SU-DHL-6 (cell line): ENCODE data around the gene ZC3H12A.

Experiments
- EZH2phosphoT487 ChIP-seq: fragments of 200-600 bp; sonication (generic), shearing (Covaris generic); conservative IDR thresholded peaks from 2 replicates; pipeline ENCODE4 v1.6.1; 2018; ENCODE audit warnings: mild to moderate bottlenecking, antibody characterized with exemption, low read length, moderate library complexity, mixed read lengths
- TF ChIP-seq, protein P1 (sequence below): fragments of 200-600 bp; sonication (generic); IDR thresholded peaks from one replicate; pipeline ENCODE4 v1.5.1; 2017; ENCODE audit warnings: antibody characterized with exemption, mild to moderate bottlenecking, low read length, moderate library complexity; ENCODE audit not compliant: insufficient read depth, poor library complexity, severe bottlenecking

DNA sequence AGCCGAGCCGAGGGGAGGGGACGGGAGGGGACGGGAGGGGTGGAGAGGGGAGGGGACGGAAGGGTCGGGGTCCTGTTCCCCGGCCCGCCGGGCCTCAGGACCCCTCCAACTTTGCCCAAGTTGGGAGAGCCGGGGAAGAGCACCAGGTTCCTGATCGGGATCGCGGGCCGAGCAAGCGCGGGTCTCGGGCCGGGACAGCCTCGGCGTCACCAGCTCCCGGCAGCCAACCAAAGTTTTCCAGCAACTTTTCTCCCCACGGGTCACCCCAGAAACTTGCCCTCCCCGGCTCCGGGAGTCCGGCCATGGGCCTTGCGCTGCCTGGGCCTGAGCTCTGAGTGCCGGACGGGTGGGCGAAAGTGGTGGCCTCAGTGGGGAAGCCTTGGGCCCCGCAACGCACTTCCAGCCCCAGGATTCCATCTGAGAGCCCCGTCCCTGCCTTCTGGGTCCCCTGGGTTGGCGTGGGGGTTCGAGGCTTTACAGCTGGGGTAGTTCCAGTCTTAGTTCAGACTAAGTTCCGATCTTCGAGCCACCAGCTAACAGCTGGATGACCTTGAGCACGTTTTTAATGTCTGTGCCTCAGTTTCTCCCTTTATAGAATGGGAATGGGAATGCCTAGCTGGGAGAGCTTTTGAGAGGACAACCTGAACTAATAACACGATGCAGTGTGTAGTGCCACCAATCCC is 458 bp downstream of the ZC3H12A start:
- TF ChIP-seq, protein P1, sequence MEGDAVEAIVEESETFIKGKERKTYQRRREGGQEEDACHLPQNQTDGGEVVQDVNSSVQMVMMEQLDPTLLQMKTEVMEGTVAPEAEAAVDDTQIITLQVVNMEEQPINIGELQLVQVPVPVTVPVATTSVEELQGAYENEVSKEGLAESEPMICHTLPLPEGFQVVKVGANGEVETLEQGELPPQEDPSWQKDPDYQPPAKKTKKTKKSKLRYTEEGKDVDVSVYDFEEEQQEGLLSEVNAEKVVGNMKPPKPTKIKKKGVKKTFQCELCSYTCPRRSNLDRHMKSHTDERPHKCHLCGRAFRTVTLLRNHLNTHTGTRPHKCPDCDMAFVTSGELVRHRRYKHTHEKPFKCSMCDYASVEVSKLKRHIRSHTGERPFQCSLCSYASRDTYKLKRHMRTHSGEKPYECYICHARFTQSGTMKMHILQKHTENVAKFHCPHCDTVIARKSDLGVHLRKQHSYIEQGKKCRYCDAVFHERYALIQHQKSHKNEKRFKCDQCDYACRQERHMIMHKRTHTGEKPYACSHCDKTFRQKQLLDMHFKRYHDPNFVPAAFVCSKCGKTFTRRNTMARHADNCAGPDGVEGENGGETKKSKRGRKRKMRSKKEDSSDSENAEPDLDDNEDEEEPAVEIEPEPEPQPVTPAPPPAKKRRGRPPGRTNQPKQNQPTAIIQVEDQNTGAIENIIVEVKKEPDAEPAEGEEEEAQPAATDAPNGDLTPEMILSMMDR, result no peak
- no peak for TF ChIP-seq EZH2phosphoT487
